Stimulated activated naive B cell treated with anti-CD40 and anti-IgM and Interleukin-4, amounts not matched to agents 10 μg/mL and 1 μg/mL and 100 μg/mL, for 72 hours (primary cell): ENCODE results near the gene FAHD1.
"Not testable (repeated sequence)": the region's sequence is repeated elsewhere in the genome, so short reads cannot be mapped to it uniquely, and the experiment has no call there.

Experiments used
- ATAC-seq, 2 donors: fragments of 150-1000 bp; cut with Tn5 transposase; replicated peaks; 2 replicates each; pipeline ENCODE4 v1.10.0; 2021; ENCODE audit warnings: moderate library complexity in 1 of 2
- DNase-seq: peaks from one replicate; pipeline ENCODE4 v3.0.0; 2021
- H3K27ac Mint-ChIP-seq: one replicate; pipeline ENCODE4 v1.8.0; 2022; ENCODE audit warnings: mild to moderate bottlenecking, mixed read lengths
- H3K27me3 Mint-ChIP-seq, 2 donors: one replicate each; pipeline ENCODE4 v1.8.0; 2022; ENCODE audit warnings: mixed read lengths in 2 of 2
- H3K36me3 Mint-ChIP-seq, 2 donors: one replicate each; pipeline ENCODE4 v1.8.0; 2022; ENCODE audit warnings: mixed read lengths in 2 of 2, mild to moderate bottlenecking in 1 of 2
- H3K4me1 Mint-ChIP-seq, 2 donors: one replicate each; pipeline ENCODE4 v1.8.0; 2022; ENCODE audit warnings: mixed read lengths in 2 of 2, mild to moderate bottlenecking in 1 of 2
- H3K4me3 Mint-ChIP-seq, 2 donors: one replicate each; pipeline ENCODE4 v1.8.0; 2022; ENCODE audit warnings: mild to moderate bottlenecking in 2 of 2, mixed read lengths in 2 of 2, moderate library complexity in 1 of 2
- H3K9me3 Mint-ChIP-seq, 2 donors: one replicate each; pipeline ENCODE4 v1.8.0; 2022; ENCODE audit warnings: mixed read lengths in 2 of 2, mild to moderate bottlenecking in 1 of 2

Gene FAHD1

DNA sequence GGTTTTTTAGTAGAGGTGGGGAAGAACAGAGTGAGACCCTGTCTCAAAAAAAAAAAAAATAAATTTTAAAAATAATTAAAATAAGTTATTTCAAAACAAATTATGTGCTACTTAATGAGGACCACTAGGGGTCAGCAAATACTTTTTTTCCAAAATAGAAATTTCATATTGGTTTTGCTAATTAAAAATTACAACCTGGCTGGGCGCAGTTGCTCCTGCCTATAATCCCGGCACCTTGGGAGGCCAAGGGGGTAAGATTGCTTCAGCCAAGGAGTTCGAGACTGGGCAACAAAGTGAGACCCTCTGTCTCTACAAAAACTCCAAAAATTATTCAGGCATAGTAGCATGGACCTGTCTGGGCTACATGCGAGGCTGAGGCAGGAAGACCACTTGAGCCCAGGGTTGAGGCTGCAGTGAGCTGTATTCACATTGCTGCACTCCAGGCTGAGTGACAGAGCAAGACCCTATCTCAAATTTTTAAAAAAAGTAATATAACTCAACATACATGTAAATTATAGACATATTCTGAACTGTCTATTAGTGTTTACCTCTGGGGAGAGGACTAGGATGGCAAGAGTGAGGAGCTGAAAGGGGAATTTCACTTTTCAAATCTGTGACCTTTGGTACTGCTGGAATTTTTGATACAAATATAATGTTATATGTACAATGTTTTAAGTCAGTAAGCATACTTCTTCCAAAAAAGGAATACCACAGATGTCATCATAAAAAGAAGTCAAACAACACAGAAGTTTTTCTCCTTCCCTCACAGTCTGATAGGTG is 36.9 kb downstream of the FAHD1 start:
- peaks cover 10 to 20% of the 10 kb centered on the region in 2 donors for H3K27me3 Mint-ChIP-seq
- no peak for ATAC-seq
- H3K4me3 Mint-ChIP-seq = no peak overlapping the region
- H3K36me3 Mint-ChIP-seq = no peaks in the 10 kb centered on the region
- no peaks in the 10 kb centered on the region for H3K4me1 Mint-ChIP-seq
- no peak overlapping the region for H3K27ac Mint-ChIP-seq
- DNase-seq = no peak
- H3K9me3 Mint-ChIP-seq = no peaks in the 10 kb centered on the region

DNA sequence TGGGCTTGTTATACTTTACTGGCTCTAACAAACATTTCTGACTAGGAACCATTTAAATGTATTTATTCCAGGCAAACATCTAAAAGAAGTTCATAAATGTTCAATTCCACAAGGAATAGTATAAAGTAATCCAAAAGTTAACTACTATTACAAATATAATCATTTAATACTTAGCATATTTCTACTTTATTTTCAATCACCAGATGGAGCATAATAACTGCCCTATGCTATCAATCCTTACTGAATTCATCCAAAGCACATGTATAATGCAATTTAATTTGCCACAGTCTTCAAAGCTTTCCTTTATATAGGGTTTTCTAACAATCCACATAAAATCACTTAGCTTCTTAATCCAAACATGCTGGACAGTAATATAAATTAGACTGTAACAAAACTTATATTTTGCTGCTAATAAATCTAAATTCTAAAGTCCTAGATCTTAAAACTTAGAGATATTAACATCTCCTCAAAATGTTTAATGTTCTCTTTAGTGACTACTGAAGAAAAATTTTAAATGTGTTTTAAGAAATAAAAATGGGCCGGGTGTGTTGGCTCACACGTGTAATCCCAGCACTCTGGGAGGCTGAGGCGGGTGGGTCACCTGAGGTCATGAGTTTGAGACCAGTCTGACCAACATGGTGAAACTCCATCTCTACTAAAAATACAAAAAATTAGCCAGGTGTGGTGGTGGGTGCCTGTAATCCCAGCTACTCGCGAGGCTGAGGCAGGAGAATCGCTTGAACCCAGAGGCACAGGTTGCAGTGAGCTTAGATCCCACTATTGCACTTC is 39.1 kb downstream of the FAHD1 start:
- H3K27ac Mint-ChIP-seq = no peak overlapping the region

DNA sequence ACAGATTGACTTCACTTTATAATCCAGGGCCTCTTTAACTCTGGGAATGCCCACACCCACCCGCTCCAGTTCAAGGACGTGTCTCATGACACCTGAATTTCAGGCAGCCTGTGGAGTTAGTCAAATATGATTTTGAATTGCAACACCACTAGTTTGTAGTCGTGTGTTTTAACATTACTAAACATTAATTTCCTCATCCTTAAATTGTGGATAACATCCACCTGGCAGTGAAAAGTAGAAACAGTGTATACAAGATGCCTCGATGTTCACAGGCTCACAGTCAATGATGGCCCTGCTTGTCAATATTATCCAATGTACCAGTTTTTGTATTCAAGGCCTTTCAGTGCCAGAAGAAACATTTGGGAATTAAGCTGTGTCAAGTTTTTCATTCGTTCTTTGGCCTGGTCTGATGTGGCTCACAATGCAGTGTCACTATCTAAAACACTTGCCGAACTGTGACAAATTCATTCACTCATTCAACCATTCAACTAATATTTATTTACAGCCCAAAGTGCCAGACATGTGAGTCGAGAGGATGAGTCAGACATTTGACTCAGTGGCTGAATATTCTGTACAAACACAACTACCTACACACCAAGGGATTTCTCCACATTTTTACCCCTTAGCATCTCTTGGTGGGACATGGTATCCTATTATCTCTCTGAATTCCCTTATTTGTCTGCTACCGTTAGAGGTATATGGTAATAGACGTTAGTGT is 43.5 kb downstream of the FAHD1 start:
- H3K9me3 Mint-ChIP-seq = peaks cover 0 to 2% of the 10 kb centered on the region in 2 donors
- ATAC-seq = no peak
- H3K4me1 Mint-ChIP-seq = peaks cover 0 to 8% of the 10 kb centered on the region in 2 donors
- no peak for DNase-seq
- no peak overlapping the region for H3K27ac Mint-ChIP-seq
- no peak overlapping the region for H3K4me3 Mint-ChIP-seq
- peaks cover 3 to 4% of the 10 kb centered on the region in 2 donors for H3K36me3 Mint-ChIP-seq
- peaks cover 13 to 19% of the 10 kb centered on the region in 2 donors for H3K27me3 Mint-ChIP-seq

More for the DNA sequence above, 39.1 kb downstream of the FAHD1 start:
- H3K9me3 Mint-ChIP-seq = no peaks in the 10 kb centered on the region
- no peaks in the 10 kb centered on the region for H3K36me3 Mint-ChIP-seq
- H3K4me3 Mint-ChIP-seq = no peak overlapping the region
- H3K27me3 Mint-ChIP-seq = peaks cover 4 to 5% of the 10 kb centered on the region in 2 donors
- no peak for ATAC-seq
- no peak for DNase-seq
- no peaks in the 10 kb centered on the region for H3K4me1 Mint-ChIP-seq

DNA sequence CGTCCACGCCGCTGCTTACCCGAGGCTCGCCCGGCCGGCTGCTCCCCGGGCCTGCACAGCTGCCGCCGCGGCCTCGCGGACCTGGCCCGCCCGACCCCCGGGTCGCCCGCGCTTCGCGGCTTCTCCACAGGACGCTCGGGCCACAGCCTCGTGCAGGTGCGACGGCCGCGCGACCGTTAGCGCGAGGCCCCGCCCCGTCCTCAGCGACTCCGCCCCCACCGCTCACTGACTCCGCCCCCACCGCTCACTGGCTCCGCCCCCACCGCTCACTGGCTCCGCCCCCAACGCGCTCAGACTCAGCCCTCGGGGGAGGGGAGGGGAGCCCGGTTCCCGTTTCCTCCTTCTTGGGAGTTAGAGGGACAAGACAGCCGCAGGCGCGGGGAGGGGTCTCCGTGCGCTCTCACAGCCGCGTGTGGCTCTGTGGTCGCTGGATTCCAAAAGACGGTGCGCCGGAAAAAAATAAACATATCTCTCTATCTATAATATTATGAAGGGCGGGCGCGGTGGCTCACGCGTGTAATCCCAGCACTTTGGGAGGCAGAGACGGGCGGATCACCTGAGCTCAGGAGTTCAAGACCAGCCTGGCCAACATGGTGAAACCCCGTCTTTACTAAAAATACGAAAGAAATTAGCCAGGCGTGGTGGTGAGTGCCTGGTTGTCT is 45.1 kb downstream of the FAHD1 start, which contains the start of gene MEIOB:
MEIOB (minus strand) TSS at position 191 of the 662 bp plus-strand sequence. CDS start 3,989 bp downstream, outside the sequence.
- peaks cover 0 to 8% of the 10 kb centered on the region in 2 donors for H3K4me1 Mint-ChIP-seq
- DNase-seq = peak; percentile 18
- H3K27me3 Mint-ChIP-seq = peaks cover 22 to 25% of the 10 kb centered on the region in 2 donors
- H3K36me3 Mint-ChIP-seq = peaks cover 3 to 4% of the 10 kb centered on the region in 2 donors
- peak in 1 of 2 donors; percentile 51 for ATAC-seq
- peak within 1 kb of the TSS; percentile 62 to 73 for H3K4me3 Mint-ChIP-seq
- no peak within 1 kb of the TSS for H3K27ac Mint-ChIP-seq
- H3K9me3 Mint-ChIP-seq = peaks cover 0 to 2% of the 10 kb centered on the region in 2 donors

DNA sequence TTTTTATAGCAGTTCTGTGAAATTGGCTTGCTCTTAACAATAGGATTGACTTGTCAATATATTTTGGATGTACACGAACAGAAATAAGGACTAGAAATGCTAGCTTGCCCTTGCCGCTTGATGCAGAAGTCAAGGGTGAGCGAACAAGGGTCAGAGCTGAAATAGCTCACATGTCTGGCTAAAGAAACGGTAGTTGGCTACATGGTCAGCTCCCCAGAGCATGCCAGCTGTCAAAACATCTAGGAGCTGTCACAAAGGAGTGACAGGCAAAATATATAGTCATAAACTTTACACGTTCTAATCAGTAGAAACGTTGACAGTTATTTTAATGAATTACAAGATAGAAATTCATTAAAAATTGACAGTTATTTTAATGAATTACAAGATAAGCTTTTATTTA is 47.8 kb downstream of the FAHD1 start:
- Mint-ChIP-seq H3K4me1 (peaks cover 0 to 8% of the 10 kb centered on the region in 2 donors), H3K9me3 (peaks cover 0 to 2% of the 10 kb centered on the region in 2 donors), H3K27me3 (peaks cover 34 to 39% of the 10 kb centered on the region in 2 donors), H3K4me3 (no peak overlapping the region), H3K36me3 (peaks cover 3 to 4% of the 10 kb centered on the region in 2 donors), H3K27ac (no peak overlapping the region)
- DNase-seq = no peak
- ATAC-seq = no peak

DNA sequence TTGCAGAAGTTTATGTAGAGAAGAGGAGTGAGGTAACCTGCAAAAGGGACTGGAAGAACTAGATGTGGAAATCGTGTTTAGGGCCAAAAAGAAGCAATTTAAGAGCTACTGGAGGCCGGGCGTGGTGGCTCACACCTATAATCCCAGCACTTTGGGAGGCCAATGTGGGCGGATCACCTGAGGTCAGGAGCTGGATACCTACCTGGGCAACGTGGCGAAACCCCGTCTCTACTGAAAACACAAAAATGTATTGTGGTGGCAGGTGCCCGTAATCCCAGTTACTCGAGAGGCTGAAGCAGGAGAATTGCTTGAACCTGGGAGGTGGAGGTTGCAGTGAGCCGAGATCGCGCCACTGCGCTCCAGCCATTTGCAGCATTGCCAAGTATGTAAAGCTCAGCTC is 49.1 kb downstream of the FAHD1 start:
- not testable (repeated sequence) for H3K9me3 Mint-ChIP-seq, ATAC-seq, H3K36me3 Mint-ChIP-seq, H3K4me1 Mint-ChIP-seq, H3K4me3 Mint-ChIP-seq, H3K27ac Mint-ChIP-seq, DNase-seq
- peaks cover 29 to 35% of the 10 kb centered on the region in 2 donors for H3K27me3 Mint-ChIP-seq

DNA sequence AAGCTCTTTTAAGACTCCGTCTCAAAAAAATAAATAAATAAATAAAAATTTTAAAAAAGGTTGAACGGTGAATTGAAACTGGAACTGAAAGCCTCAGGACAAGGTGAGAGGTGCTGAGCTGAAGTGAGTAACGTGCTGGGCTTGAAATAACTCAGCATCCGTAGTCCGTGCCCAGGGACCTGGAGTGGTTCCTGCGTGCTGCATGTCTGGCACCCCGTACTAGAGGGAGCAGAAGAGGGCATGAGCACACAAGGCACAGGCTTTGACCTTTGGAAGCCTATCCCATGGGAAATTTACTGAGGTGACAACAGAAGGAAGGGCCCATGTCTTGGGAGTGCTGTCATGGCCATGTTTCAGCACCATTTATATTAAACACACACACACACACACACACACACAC is 49.5 kb downstream of the FAHD1 start:
- no peak for DNase-seq
- peak in 1 of 2 donors; percentile 42 for ATAC-seq
- Mint-ChIP-seq H3K27me3 (peaks cover 29 to 35% of the 10 kb centered on the region in 2 donors), H3K4me1 (peaks cover 0 to 8% of the 10 kb centered on the region in 2 donors), H3K9me3 (peaks cover 0 to 2% of the 10 kb centered on the region in 2 donors), H3K27ac (no peak overlapping the region), H3K36me3 (peaks cover 3 to 4% of the 10 kb centered on the region in 2 donors), H3K4me3 (no peak overlapping the region)

DNA sequence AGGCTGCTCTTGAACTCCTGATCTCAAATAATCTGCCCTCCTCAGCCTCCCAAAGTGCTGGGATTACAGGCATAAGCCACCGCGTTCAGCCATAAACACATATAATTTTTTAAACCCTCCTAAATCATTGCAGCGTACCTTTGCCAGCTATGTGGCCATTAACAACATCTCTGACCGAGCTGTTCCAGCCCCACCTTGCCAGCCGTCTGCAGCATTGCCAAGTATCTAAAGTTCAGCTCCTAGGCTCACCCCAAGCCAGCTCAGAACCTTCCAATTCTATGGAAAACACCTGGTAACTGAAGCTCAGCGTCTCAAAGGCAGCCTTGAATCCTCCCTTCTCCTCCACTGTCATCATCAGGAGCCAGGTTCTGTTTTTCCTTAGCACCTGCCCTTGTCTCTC is 50.1 kb downstream of the FAHD1 start:
- no peak for DNase-seq
- Mint-ChIP-seq H3K27me3 (peaks cover 32 to 33% of the 10 kb centered on the region in 2 donors), H3K27ac (no peak overlapping the region), H3K9me3 (peaks cover 0 to 2% of the 10 kb centered on the region in 2 donors), H3K36me3 (peaks cover 3 to 4% of the 10 kb centered on the region in 2 donors), H3K4me1 (peaks cover 0 to 7% of the 10 kb centered on the region in 2 donors), H3K4me3 (no peak overlapping the region)
- ATAC-seq = no peak

DNA sequence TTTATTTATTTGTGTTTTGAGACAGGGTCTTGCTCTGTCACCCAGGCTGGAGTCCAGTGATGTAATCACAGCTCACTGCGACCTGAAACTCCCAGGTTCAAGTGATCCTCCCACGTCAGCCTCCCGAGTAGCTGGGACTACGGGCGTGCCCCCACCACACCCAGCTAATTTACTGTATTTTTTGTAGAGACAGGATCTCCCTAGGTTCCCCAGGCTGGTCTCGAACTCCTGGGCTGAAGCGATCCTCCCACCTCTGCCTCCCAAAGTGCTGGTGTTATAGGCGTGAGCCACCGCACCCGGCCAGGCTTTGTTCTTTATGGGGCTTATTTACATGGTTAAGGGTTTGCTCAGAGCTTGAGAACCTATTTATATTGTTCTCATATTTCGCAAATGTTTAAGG is 50.8 kb downstream of the FAHD1 start:
- Mint-ChIP-seq H3K36me3 (no peaks in the 10 kb centered on the region), H3K4me3 (no peak overlapping the region), H3K27me3 (peaks cover 26 to 27% of the 10 kb centered on the region in 2 donors), H3K4me1 (no peaks in the 10 kb centered on the region), H3K27ac (no peak overlapping the region), H3K9me3 (no peaks in the 10 kb centered on the region)
- DNase-seq (no peak), ATAC-seq (no peak)

DNA sequence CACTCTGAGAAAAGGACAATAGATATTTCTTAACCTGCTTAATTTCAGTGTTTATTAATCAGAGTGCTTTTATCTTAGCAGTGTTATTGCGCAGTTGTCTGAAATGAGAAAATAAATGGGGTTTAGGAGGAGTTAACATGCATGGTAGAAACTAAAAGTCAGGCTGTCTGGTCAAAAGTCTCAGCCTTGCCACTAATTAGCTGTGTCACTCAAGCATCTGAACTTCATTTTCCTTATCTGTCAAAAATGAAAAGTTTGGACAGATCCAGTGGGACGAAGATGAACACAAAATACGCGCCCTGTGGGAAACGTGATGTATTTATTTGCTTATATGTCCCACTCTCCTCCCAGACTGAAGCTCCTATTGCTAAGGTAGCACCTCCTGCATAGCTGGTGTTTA is 51.2 kb downstream of the FAHD1 start:
- H3K27ac Mint-ChIP-seq = no peak overlapping the region
- ATAC-seq = no peak
- H3K27me3 Mint-ChIP-seq = peaks cover 26 to 27% of the 10 kb centered on the region in 2 donors
- H3K4me3 Mint-ChIP-seq = no peak overlapping the region
- no peaks in the 10 kb centered on the region for H3K36me3 Mint-ChIP-seq
- H3K9me3 Mint-ChIP-seq = no peaks in the 10 kb centered on the region
- DNase-seq = no peak
- no peaks in the 10 kb centered on the region for H3K4me1 Mint-ChIP-seq
